GM23338 (cell line): ENCODE results near the gene GAA. TPM values are rescaled to one million over a fixed set of nuclear protein-coding genes. Genes with fewer than 3 reads are reported as not detected.

Experiments used
- ATAC-seq: fragments of 200-7000 bp; cut with Tn5 transposase; 3 replicates; pipeline ENCODE4 v1.9.1; 2020
- DNase-seq: peaks from one replicate; pipeline ENCODE4 v3.0.0-alpha.2; 2015; ENCODE audit warnings: low spot score
- H2AFZ ChIP-seq: fragments of 200-600 bp; sonication (generic); 2 replicates; pipeline ENCODE4 v1.8.0; 2016; ENCODE audit warnings: antibody characterized with exemption, mild to moderate bottlenecking, moderate library complexity
- H3F3A ChIP-seq: fragments of 200-600 bp; sonication (generic); replicated peaks from 2 replicates; pipeline ENCODE4 v1.8.0; 2017; ENCODE audit warnings: antibody characterized with exemption, mixed run types, low read depth
- H3K27ac ChIP-seq: fragments of 200-600 bp; sonication (generic); 2 replicates; pipeline ENCODE4 v1.6.1; 2016; ENCODE audit warnings: low read depth
- H3K27me3 ChIP-seq: fragments of 200-600 bp; sonication (generic); 2 replicates; pipeline ENCODE4 v1.8.0; 2016; ENCODE audit warnings: mild to moderate bottlenecking, mixed run types, moderate library complexity; ENCODE audit not compliant: insufficient read depth
- H3K36me3 ChIP-seq: fragments of 200-600 bp; sonication (generic); 2 replicates; pipeline ENCODE4 v1.8.0; 2016; ENCODE audit warnings: mild to moderate bottlenecking; ENCODE audit not compliant: insufficient read depth
- H3K4me1 ChIP-seq: fragments of 200-600 bp; sonication (generic); 2 replicates; pipeline ENCODE4 v1.8.0; 2016; ENCODE audit warnings: mild to moderate bottlenecking, moderate library complexity; ENCODE audit not compliant: insufficient read depth
- H3K4me2 ChIP-seq: fragments of 200-600 bp; sonication (generic); 2 replicates; pipeline ENCODE4 v1.7.1; 2017; ENCODE audit warnings: mixed run types
- H3K4me3 ChIP-seq: fragments of 200-600 bp; sonication (generic); 2 replicates; pipeline ENCODE4 v1.6.1; 2016; ENCODE audit warnings: mixed run types
- H3K79me2 ChIP-seq: fragments of 200-600 bp; sonication (generic); replicated peaks from 2 replicates; pipeline ENCODE4 v1.8.0; 2017; ENCODE audit warnings: mild to moderate bottlenecking; ENCODE audit not compliant: insufficient read depth
- H3K9me2 ChIP-seq: fragments of 200-600 bp; sonication (generic); 2 replicates; pipeline ENCODE4 v1.8.0; 2017; ENCODE audit not compliant: insufficient read depth
- H4K20me1 ChIP-seq: fragments of 200-600 bp; sonication (generic); replicated peaks from 2 replicates; pipeline ENCODE4 v1.8.0; 2017; ENCODE audit warnings: mild to moderate bottlenecking; ENCODE audit not compliant: insufficient read depth
- H3K27ac Mint-ChIP-seq: 2 replicates; pipeline ENCODE4 v1.8.0; 2020; ENCODE audit warnings: inconsistent platforms, mild to moderate bottlenecking, moderate library complexity, mixed read lengths
- H3K27me3 Mint-ChIP-seq: 3 replicates; pipeline ENCODE4 v1.8.0; 2022; ENCODE audit warnings: low read depth, mild to moderate bottlenecking, moderate library complexity, mixed read lengths, inconsistent platforms; ENCODE audit not compliant: insufficient read depth, poor library complexity
- H3K36me3 Mint-ChIP-seq: 3 replicates; pipeline ENCODE4 v1.8.0; 2021; ENCODE audit warnings: low read depth, mild to moderate bottlenecking, inconsistent platforms, moderate library complexity, mixed read lengths
- H3K4me1 Mint-ChIP-seq: 3 replicates; pipeline ENCODE4 v1.8.0; 2020; ENCODE audit warnings: mild to moderate bottlenecking, inconsistent platforms, mixed read lengths
- H3K4me3 Mint-ChIP-seq: 3 replicates; pipeline ENCODE4 v1.8.0; 2021; ENCODE audit warnings: moderate library complexity, mild to moderate bottlenecking, inconsistent platforms, mixed read lengths
- H3K9me3 Mint-ChIP-seq: 3 replicates; pipeline ENCODE4 v1.8.0; 2020; ENCODE audit warnings: moderate library complexity, mild to moderate bottlenecking, inconsistent platforms, mixed read lengths
- CREB1 ChIP-seq: fragments of 250-450 bp; sonication (Bioruptor Pico); IDR thresholded peaks from 2 replicates; pipeline ENCODE4 v1.5.0; 2020; ENCODE audit warnings: low read depth, mild to moderate bottlenecking, moderate library complexity
- EZH2 ChIP-seq: fragments of 200-600 bp; sonication (generic); IDR thresholded peaks from one replicate; pipeline ENCODE4 v1.8.0; 2017; ENCODE audit warnings: antibody characterized with exemption, mild to moderate bottlenecking, low read depth; ENCODE audit not compliant: unreplicated experiment
- EZH2phosphoT487 ChIP-seq: fragments of 200-600 bp; sonication (generic); IDR thresholded peaks from one replicate; pipeline ENCODE4 v1.8.1; 2018; ENCODE audit warnings: antibody characterized with exemption; ENCODE audit not compliant: unreplicated experiment
- JUNB ChIP-seq: IDR thresholded peaks from one replicate; pipeline ENCODE4 v1.6.1; 2016; ENCODE audit warnings: antibody characterized with exemption; ENCODE audit not compliant: unreplicated experiment
- NANOG ChIP-seq: IDR thresholded peaks from 2 replicates; pipeline ENCODE4 v1.6.1; 2016; ENCODE audit warnings: antibody characterized with exemption, borderline replicate concordance
- POLR2AphosphoS5 ChIP-seq: IDR thresholded peaks from 2 replicates; pipeline ENCODE4 v1.6.1; 2016; ENCODE audit warnings: antibody characterized with exemption, low read depth
- STAT1 ChIP-seq: IDR thresholded peaks from one replicate; pipeline ENCODE4 v1.6.1; 2016; ENCODE audit warnings: antibody characterized with exemption; ENCODE audit not compliant: unreplicated experiment
- ZNF114 ChIP-seq: fragments of 250-450 bp; sonication (Bioruptor Pico); IDR thresholded peaks from 2 replicates; pipeline ENCODE4 v1.5.0; 2020; ENCODE audit warnings: mild to moderate bottlenecking, moderate library complexity
- ZNF331 ChIP-seq: fragments of 250-450 bp; sonication (Bioruptor Pico); IDR thresholded peaks from 2 replicates; pipeline ENCODE4 v1.5.0; 2020; ENCODE audit warnings: low read depth, mild to moderate bottlenecking, moderate library complexity
- polyA plus RNA-seq: library from polyadenylated mRNA; unstranded; fragments of >200 nt; fragmentation: Nextera tagmentation; extraction: Ambion mirVana; gene quantifications from 2 replicates; pipeline ENCODE4 v1.2.1, GENCODE V29; 2016
- total RNA-seq: library from RNA; depleted of rRNA; stranded (reverse); fragments of >200 nt; shearing (Covaris generic); gene quantifications from 2 replicates; pipeline ENCODE4 v1.2.3, GENCODE V29; 2014
- TF ChIP-seq, protein P1 (sequence below): fragments of 250-450 bp; sonication (Bioruptor Pico); IDR thresholded peaks from 2 replicates; pipeline ENCODE4 v1.5.0; 2020; ENCODE audit warnings: mild to moderate bottlenecking, moderate library complexity
- TF ChIP-seq, protein P2 (sequence below), 2 experiments: fragments of 200-600 bp in 1 of 2; sonication (generic) in 1 of 2; conservative IDR thresholded peaks; 2 replicates each; pipeline versions ENCODE4 v1.5.1 to v1.6.1; 2016 to 2017; ENCODE audit warnings: antibody characterized with exemption in 2 of 2, low read depth in 2 of 2, mild to moderate bottlenecking in 2 of 2, moderate library complexity in 1 of 2
- TF ChIP-seq, protein P3 (sequence below): IDR thresholded peaks from one replicate; pipeline ENCODE4 v1.6.1; 2018; ENCODE audit warnings: antibody characterized with exemption; ENCODE audit not compliant: unreplicated experiment
- TF ChIP-seq, protein P4 (sequence below): IDR thresholded peaks from 2 replicates; pipeline ENCODE4 v1.6.1; 2016; ENCODE audit warnings: antibody characterized with exemption

Gene GAA
- total and polyA plus RNA-seq, 2 experiments from 2014 or later, result 72.5 to 98.1 TPM

DNA sequence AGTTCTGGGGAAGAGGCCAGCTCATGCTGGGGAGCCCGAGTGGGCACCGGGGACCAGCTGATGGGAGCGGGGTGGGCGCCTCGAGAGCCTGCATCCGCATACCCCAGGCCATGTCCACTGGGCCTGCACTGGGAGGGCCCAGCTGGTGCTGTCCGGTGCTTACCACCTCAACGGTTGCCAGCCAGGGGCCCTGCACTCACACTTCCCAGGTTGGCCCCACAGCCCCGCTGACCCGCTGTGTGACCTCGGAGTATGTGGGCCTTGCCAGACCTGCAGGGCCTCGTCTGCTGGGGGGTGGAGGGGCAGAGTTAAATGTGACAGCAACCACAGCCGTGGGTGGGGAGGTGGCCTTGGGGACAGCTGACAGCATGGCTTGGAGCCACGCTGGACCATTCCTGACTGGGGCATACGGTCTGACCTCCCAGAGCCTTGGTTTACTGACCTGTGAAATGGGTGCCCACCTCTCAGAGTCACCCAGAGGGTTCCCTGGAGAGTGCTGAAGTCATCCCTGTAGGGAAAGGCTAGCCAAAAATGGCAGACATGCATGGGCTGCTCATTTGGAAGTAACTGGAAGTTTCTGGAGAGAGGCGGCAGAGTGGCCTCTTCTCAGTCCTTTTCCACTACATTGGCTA is 5.4 kb upstream of the GAA start:
- Histone ChIP-seq H3K4me3 (no peak overlapping the region), H4K20me1 (no peaks in the 10 kb centered on the region), H3K27me3 (peaks cover 8% of the 10 kb centered on the region; the same call in 1 of the 2 replicates), H3K79me2 (no peaks in the 10 kb centered on the region), H3K4me2 (no peak overlapping the region), H3K36me3 (no peaks in the 10 kb centered on the region), H3K9me2 (no peaks in the 10 kb centered on the region), H3K4me1 (peaks cover 3% of the 10 kb centered on the region; the same call in 1 of the 2 replicates), H2AFZ (no peak overlapping the region), H3F3A (0 out of 2 replicates have a peak, but pooled peaks cover 4% of the 10 kb centered on the region), H3K27ac (no peak overlapping the region)
- H3K4me1 Mint-ChIP-seq, result peaks cover 2% of the 10 kb centered on the region
- DNase-seq (no peak), ATAC-seq (no peak)
- H3K27ac Mint-ChIP-seq, result no peak overlapping the region
- H3K4me3 Mint-ChIP-seq, result no peak overlapping the region
- H3K36me3 Mint-ChIP-seq, result no peaks in the 10 kb centered on the region; the same call in 2 of the 3 replicates
- H3K27me3 Mint-ChIP-seq, result peaks cover 10% of the 10 kb centered on the region
- no peaks in the 10 kb centered on the region for H3K9me3 Mint-ChIP-seq
- TF ChIP-seq EZH2 (no peak), CREB1 (no peak), ZNF114 (CRISPR knock-in tag) (no peak), EZH2phosphoT487 (no peak), JUNB (no peak), STAT1 (no peak), POLR2AphosphoS5 (no peak), NANOG (no peak), ZNF331 (no peak)
- TF ChIP-seq, protein P1, sequence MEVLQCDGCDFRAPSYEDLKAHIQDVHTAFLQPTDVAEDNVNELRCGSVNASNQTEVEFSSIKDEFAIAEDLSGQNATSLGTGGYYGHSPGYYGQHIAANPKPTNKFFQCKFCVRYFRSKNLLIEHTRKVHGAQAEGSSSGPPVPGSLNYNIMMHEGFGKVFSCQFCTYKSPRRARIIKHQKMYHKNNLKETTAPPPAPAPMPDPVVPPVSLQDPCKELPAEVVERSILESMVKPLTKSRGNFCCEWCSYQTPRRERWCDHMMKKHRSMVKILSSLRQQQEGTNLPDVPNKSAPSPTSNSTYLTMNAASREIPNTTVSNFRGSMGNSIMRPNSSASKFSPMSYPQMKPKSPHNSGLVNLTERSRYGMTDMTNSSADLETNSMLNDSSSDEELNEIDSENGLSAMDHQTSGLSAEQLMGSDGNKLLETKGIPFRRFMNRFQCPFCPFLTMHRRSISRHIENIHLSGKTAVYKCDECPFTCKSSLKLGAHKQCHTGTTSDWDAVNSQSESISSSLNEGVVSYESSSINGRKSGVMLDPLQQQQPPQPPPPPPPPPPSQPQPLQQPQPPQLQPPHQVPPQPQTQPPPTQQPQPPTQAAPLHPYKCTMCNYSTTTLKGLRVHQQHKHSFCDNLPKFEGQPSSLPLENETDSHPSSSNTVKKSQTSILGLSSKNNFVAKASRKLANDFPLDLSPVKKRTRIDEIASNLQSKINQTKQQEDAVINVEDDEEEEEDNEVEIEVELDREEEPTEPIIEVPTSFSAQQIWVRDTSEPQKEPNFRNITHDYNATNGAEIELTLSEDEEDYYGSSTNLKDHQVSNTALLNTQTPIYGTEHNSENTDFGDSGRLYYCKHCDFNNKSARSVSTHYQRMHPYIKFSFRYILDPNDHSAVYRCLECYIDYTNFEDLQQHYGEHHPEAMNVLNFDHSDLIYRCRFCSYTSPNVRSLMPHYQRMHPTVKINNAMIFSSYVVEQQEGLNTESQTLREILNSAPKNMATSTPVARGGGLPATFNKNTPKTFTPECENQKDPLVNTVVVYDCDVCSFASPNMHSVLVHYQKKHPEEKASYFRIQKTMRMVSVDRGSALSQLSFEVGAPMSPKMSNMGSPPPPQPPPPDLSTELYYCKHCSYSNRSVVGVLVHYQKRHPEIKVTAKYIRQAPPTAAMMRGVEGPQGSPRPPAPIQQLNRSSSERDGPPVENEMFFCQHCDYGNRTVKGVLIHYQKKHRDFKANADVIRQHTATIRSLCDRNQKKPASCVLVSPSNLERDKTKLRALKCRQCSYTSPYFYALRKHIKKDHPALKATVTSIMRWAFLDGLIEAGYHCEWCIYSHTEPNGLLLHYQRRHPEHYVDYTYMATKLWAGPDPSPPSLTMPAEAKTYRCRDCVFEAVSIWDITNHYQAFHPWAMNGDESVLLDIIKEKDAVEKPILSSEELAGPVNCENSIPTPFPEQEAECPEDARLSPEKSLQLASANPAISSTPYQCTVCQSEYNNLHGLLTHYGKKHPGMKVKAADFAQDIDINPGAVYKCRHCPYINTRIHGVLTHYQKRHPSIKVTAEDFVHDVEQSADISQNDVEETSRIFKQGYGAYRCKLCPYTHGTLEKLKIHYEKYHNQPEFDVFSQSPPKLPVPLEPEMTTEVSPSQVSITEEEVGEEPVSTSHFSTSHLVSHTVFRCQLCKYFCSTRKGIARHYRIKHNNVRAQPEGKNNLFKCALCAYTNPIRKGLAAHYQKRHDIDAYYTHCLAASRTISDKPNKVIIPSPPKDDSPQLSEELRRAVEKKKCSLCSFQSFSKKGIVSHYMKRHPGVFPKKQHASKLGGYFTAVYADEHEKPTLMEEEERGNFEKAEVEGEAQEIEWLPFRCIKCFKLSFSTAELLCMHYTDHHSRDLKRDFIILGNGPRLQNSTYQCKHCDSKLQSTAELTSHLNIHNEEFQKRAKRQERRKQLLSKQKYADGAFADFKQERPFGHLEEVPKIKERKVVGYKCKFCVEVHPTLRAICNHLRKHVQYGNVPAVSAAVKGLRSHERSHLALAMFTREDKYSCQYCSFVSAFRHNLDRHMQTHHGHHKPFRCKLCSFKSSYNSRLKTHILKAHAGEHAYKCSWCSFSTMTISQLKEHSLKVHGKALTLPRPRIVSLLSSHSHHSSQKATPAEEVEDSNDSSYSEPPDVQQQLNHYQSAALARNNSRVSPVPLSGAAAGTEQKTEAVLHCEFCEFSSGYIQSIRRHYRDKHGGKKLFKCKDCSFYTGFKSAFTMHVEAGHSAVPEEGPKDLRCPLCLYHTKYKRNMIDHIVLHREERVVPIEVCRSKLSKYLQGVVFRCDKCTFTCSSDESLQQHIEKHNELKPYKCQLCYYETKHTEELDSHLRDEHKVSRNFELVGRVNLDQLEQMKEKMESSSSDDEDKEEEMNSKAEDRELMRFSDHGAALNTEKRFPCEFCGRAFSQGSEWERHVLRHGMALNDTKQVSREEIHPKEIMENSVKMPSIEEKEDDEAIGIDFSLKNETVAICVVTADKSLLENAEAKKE (CRISPR knock-in tag), result no peak
- TF ChIP-seq, protein P2, sequence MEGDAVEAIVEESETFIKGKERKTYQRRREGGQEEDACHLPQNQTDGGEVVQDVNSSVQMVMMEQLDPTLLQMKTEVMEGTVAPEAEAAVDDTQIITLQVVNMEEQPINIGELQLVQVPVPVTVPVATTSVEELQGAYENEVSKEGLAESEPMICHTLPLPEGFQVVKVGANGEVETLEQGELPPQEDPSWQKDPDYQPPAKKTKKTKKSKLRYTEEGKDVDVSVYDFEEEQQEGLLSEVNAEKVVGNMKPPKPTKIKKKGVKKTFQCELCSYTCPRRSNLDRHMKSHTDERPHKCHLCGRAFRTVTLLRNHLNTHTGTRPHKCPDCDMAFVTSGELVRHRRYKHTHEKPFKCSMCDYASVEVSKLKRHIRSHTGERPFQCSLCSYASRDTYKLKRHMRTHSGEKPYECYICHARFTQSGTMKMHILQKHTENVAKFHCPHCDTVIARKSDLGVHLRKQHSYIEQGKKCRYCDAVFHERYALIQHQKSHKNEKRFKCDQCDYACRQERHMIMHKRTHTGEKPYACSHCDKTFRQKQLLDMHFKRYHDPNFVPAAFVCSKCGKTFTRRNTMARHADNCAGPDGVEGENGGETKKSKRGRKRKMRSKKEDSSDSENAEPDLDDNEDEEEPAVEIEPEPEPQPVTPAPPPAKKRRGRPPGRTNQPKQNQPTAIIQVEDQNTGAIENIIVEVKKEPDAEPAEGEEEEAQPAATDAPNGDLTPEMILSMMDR (conservative IDR thresholded peaks at IDR 0.05; ENCODE audit: low read depth in 2 of 2), result no peak
- TF ChIP-seq, protein P3, sequence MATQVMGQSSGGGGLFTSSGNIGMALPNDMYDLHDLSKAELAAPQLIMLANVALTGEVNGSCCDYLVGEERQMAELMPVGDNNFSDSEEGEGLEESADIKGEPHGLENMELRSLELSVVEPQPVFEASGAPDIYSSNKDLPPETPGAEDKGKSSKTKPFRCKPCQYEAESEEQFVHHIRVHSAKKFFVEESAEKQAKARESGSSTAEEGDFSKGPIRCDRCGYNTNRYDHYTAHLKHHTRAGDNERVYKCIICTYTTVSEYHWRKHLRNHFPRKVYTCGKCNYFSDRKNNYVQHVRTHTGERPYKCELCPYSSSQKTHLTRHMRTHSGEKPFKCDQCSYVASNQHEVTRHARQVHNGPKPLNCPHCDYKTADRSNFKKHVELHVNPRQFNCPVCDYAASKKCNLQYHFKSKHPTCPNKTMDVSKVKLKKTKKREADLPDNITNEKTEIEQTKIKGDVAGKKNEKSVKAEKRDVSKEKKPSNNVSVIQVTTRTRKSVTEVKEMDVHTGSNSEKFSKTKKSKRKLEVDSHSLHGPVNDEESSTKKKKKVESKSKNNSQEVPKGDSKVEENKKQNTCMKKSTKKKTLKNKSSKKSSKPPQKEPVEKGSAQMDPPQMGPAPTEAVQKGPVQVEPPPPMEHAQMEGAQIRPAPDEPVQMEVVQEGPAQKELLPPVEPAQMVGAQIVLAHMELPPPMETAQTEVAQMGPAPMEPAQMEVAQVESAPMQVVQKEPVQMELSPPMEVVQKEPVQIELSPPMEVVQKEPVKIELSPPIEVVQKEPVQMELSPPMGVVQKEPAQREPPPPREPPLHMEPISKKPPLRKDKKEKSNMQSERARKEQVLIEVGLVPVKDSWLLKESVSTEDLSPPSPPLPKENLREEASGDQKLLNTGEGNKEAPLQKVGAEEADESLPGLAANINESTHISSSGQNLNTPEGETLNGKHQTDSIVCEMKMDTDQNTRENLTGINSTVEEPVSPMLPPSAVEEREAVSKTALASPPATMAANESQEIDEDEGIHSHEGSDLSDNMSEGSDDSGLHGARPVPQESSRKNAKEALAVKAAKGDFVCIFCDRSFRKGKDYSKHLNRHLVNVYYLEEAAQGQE, result no peak
- TF ChIP-seq, protein P4, sequence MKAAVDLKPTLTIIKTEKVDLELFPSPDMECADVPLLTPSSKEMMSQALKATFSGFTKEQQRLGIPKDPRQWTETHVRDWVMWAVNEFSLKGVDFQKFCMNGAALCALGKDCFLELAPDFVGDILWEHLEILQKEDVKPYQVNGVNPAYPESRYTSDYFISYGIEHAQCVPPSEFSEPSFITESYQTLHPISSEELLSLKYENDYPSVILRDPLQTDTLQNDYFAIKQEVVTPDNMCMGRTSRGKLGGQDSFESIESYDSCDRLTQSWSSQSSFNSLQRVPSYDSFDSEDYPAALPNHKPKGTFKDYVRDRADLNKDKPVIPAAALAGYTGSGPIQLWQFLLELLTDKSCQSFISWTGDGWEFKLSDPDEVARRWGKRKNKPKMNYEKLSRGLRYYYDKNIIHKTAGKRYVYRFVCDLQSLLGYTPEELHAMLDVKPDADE, result no peak
